GM23338 (cell line): ENCODE results near the gene UBA5. TPM values are rescaled to one million over a fixed set of nuclear protein-coding genes. Genes with fewer than 3 reads are reported as not detected.

ENCODE experiments used
- ATAC-seq: fragments of 200-7000 bp; cut with Tn5 transposase; 3 replicates; pipeline ENCODE4 v1.9.1; 2020
- DNase-seq: peaks from one replicate; pipeline ENCODE4 v3.0.0-alpha.2; 2015; ENCODE audit warnings: low spot score
- H2AFZ ChIP-seq: fragments of 200-600 bp; sonication (generic); 2 replicates; pipeline ENCODE4 v1.8.0; 2016; ENCODE audit warnings: antibody characterized with exemption, mild to moderate bottlenecking, moderate library complexity
- H3F3A ChIP-seq: fragments of 200-600 bp; sonication (generic); replicated peaks from 2 replicates; pipeline ENCODE4 v1.8.0; 2017; ENCODE audit warnings: antibody characterized with exemption, mixed run types, low read depth
- H3K27ac ChIP-seq: fragments of 200-600 bp; sonication (generic); 2 replicates; pipeline ENCODE4 v1.6.1; 2016; ENCODE audit warnings: low read depth
- H3K27me3 ChIP-seq: fragments of 200-600 bp; sonication (generic); 2 replicates; pipeline ENCODE4 v1.8.0; 2016; ENCODE audit warnings: mild to moderate bottlenecking, mixed run types, moderate library complexity; ENCODE audit not compliant: insufficient read depth
- H3K36me3 ChIP-seq: fragments of 200-600 bp; sonication (generic); 2 replicates; pipeline ENCODE4 v1.8.0; 2016; ENCODE audit warnings: mild to moderate bottlenecking; ENCODE audit not compliant: insufficient read depth
- H3K4me1 ChIP-seq: fragments of 200-600 bp; sonication (generic); 2 replicates; pipeline ENCODE4 v1.8.0; 2016; ENCODE audit warnings: mild to moderate bottlenecking, moderate library complexity; ENCODE audit not compliant: insufficient read depth
- H3K4me2 ChIP-seq: fragments of 200-600 bp; sonication (generic); 2 replicates; pipeline ENCODE4 v1.7.1; 2017; ENCODE audit warnings: mixed run types
- H3K4me3 ChIP-seq: fragments of 200-600 bp; sonication (generic); 2 replicates; pipeline ENCODE4 v1.6.1; 2016; ENCODE audit warnings: mixed run types
- H3K79me2 ChIP-seq: fragments of 200-600 bp; sonication (generic); replicated peaks from 2 replicates; pipeline ENCODE4 v1.8.0; 2017; ENCODE audit warnings: mild to moderate bottlenecking; ENCODE audit not compliant: insufficient read depth
- H3K9me2 ChIP-seq: fragments of 200-600 bp; sonication (generic); 2 replicates; pipeline ENCODE4 v1.8.0; 2017; ENCODE audit not compliant: insufficient read depth
- H4K20me1 ChIP-seq: fragments of 200-600 bp; sonication (generic); replicated peaks from 2 replicates; pipeline ENCODE4 v1.8.0; 2017; ENCODE audit warnings: mild to moderate bottlenecking; ENCODE audit not compliant: insufficient read depth
- H3K27ac Mint-ChIP-seq: 2 replicates; pipeline ENCODE4 v1.8.0; 2020; ENCODE audit warnings: inconsistent platforms, mild to moderate bottlenecking, moderate library complexity, mixed read lengths
- H3K27me3 Mint-ChIP-seq: 3 replicates; pipeline ENCODE4 v1.8.0; 2022; ENCODE audit warnings: low read depth, mild to moderate bottlenecking, moderate library complexity, mixed read lengths, inconsistent platforms; ENCODE audit not compliant: insufficient read depth, poor library complexity
- H3K36me3 Mint-ChIP-seq: 3 replicates; pipeline ENCODE4 v1.8.0; 2021; ENCODE audit warnings: low read depth, mild to moderate bottlenecking, inconsistent platforms, moderate library complexity, mixed read lengths
- H3K4me1 Mint-ChIP-seq: 3 replicates; pipeline ENCODE4 v1.8.0; 2020; ENCODE audit warnings: mild to moderate bottlenecking, inconsistent platforms, mixed read lengths
- H3K4me3 Mint-ChIP-seq: 3 replicates; pipeline ENCODE4 v1.8.0; 2021; ENCODE audit warnings: moderate library complexity, mild to moderate bottlenecking, inconsistent platforms, mixed read lengths
- H3K9me3 Mint-ChIP-seq: 3 replicates; pipeline ENCODE4 v1.8.0; 2020; ENCODE audit warnings: moderate library complexity, mild to moderate bottlenecking, inconsistent platforms, mixed read lengths
- CTCF ChIP-seq, 2 experiments: fragments of 200-600 bp in 1 of 2; sonication (generic) in 1 of 2; conservative IDR thresholded peaks; 2 replicates each; pipeline versions ENCODE4 v1.5.1 to v1.6.1; 2016 to 2017; ENCODE audit warnings: antibody characterized with exemption in 2 of 2, low read depth in 2 of 2, mild to moderate bottlenecking in 2 of 2, moderate library complexity in 1 of 2
- EZH2 ChIP-seq: fragments of 200-600 bp; sonication (generic); IDR thresholded peaks from one replicate; pipeline ENCODE4 v1.8.0; 2017; ENCODE audit warnings: antibody characterized with exemption, mild to moderate bottlenecking, low read depth; ENCODE audit not compliant: unreplicated experiment
- EZH2phosphoT487 ChIP-seq: fragments of 200-600 bp; sonication (generic); IDR thresholded peaks from one replicate; pipeline ENCODE4 v1.8.1; 2018; ENCODE audit warnings: antibody characterized with exemption; ENCODE audit not compliant: unreplicated experiment
- POLR2AphosphoS5 ChIP-seq: IDR thresholded peaks from 2 replicates; pipeline ENCODE4 v1.6.1; 2016; ENCODE audit warnings: antibody characterized with exemption, low read depth
- ZNF462 ChIP-seq: fragments of 250-450 bp; sonication (Bioruptor Pico); IDR thresholded peaks from 2 replicates; pipeline ENCODE4 v1.5.0; 2020; ENCODE audit warnings: mild to moderate bottlenecking, moderate library complexity
- polyA plus RNA-seq: library from polyadenylated mRNA; unstranded; fragments of >200 nt; fragmentation: Nextera tagmentation; extraction: Ambion mirVana; gene quantifications from 2 replicates; pipeline ENCODE4 v1.2.1, GENCODE V29; 2016
- total RNA-seq: library from RNA; depleted of rRNA; stranded (reverse); fragments of >200 nt; shearing (Covaris generic); gene quantifications from 2 replicates; pipeline ENCODE4 v1.2.3, GENCODE V29; 2014

Gene UBA5
- total and polyA plus RNA-seq, 2 experiments from 2014 or later, result 22.8 to 51.5 TPM

GRCh38 chr3:132721479-132722164 lies 61.5 kb downstream of the UBA5 start:
- no peaks in the 10 kb centered on the region for H3K9me2 ChIP-seq
- H3K27me3 Mint-ChIP-seq, result peaks cover 10% of the 10 kb centered on the region
- peak overlapping the region; percentile 92 for H3K4me3 Mint-ChIP-seq
- peak; percentile 53 for ATAC-seq
- H3K27ac Mint-ChIP-seq, result peak overlapping the region; percentile 95
- H3K36me3 ChIP-seq, result no peaks in the 10 kb centered on the region
- peak overlapping the region; percentile 88 for H3K27ac ChIP-seq
- H3K4me2 ChIP-seq, result peak overlapping the region; percentile 76
- H2AFZ ChIP-seq, result peak overlapping the region; percentile 87
- no peaks in the 10 kb centered on the region for H3K27me3 ChIP-seq
- TF ChIP-seq CTCF (conservative IDR thresholded peaks at IDR 0.05; ENCODE audit: low read depth in 2 of 2) (0 out of 4 replicates have a peak, but pooled peaks of 1 of the 2 experiments have one; percentile 13), EZH2phosphoT487 (no peak)
- DNase-seq, result peak; percentile 82
- peaks cover 6% of the 10 kb centered on the region; the same call in 1 of the 2 replicates for H3F3A ChIP-seq
- peaks cover 20% of the 10 kb centered on the region for H3K4me1 ChIP-seq
- H3K9me3 Mint-ChIP-seq, result no peaks in the 10 kb centered on the region
- peak overlapping the region; percentile 77 for H3K4me3 ChIP-seq
- H3K4me1 Mint-ChIP-seq, result peaks cover 20% of the 10 kb centered on the region
- peaks cover 16% of the 10 kb centered on the region for H3K79me2 ChIP-seq
- H4K20me1 ChIP-seq, result peaks cover 9% of the 10 kb centered on the region
- peaks cover 4% of the 10 kb centered on the region; the same call in 2 of the 3 replicates for H3K36me3 Mint-ChIP-seq

GRCh38 chr3:132722165-132723023 lies 62.3 kb downstream of the UBA5 start, which contains the start of gene NPHP3:
Gene NPHP3, minus strand, starts transcription at chr3:132722409. Its CDS starts 54 bp downstream, at chr3:132722355.
- peak within 1 kb of the TSS; percentile 92 for H3K4me3 Mint-ChIP-seq
- no peak for TF ChIP-seq EZH2
- no peak for TF ChIP-seq ZNF462 (CRISPR knock-in tag)
- TF ChIP-seq POLR2AphosphoS5, result peak; percentile 89
- peaks cover 10% of the 10 kb centered on the region for H3K27me3 Mint-ChIP-seq
- H3K27me3 ChIP-seq, result no peaks in the 10 kb centered on the region
- no peaks in the 10 kb centered on the region for H3K9me2 ChIP-seq
- H3K4me3 ChIP-seq, result peak within 1 kb of the TSS; percentile 82
- ATAC-seq (peak; percentile 86), DNase-seq (peak; percentile 95)
- peak within 1 kb of the TSS; percentile 92 for H3K27ac ChIP-seq
- peaks cover 20% of the 10 kb centered on the region for H3K4me1 ChIP-seq
- no peaks in the 10 kb centered on the region for H3K9me3 Mint-ChIP-seq
- peak within 1 kb of the TSS; percentile 95 for H3K27ac Mint-ChIP-seq
- peaks cover 9% of the 10 kb centered on the region for H4K20me1 ChIP-seq
- H3K4me1 Mint-ChIP-seq, result peaks cover 20% of the 10 kb centered on the region
- peaks cover 4% of the 10 kb centered on the region; the same call in 2 of the 3 replicates for H3K36me3 Mint-ChIP-seq
- H3K79me2 ChIP-seq, result peaks cover 16% of the 10 kb centered on the region
- no peaks in the 10 kb centered on the region for H3K36me3 ChIP-seq
- peak within 1 kb of the TSS; percentile 76 for H3K4me2 ChIP-seq
- H2AFZ ChIP-seq, result peak within 1 kb of the TSS; percentile 87
- H3F3A ChIP-seq, result peaks cover 6% of the 10 kb centered on the region; the same call in 1 of the 2 replicates
